ENCODE data around the gene KIAA0825.

KIAA0825 gene

DNA sequence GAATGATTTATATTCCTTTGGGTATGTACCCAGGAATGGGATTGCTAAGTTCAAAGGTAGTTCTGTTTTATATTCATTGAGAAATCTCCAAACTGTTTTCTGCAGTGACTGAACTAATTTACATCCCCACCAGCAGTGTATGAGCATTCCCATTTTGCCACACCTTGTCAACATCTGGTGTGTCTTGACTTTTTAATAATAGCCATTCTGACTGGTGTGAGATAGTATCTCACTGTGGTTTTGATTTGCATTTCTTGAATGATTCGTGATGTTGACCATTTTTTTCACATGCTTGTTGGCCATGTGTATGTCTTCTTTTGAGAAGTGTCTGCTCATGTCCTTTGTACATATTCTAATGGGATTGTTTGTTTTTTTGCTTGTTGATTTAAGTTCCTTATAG is 421.5 kb downstream of the KIAA0825 start:
- no peak overlapping the region for H3K4me3 ChIP-seq (ENCODE audit: low read depth, low read length)
- H3K9me3 ChIP-seq (ENCODE audit: control insufficient read depth, low read length), result no peaks in the 10 kb centered on the region
- TF ChIP-seq, protein P1, sequence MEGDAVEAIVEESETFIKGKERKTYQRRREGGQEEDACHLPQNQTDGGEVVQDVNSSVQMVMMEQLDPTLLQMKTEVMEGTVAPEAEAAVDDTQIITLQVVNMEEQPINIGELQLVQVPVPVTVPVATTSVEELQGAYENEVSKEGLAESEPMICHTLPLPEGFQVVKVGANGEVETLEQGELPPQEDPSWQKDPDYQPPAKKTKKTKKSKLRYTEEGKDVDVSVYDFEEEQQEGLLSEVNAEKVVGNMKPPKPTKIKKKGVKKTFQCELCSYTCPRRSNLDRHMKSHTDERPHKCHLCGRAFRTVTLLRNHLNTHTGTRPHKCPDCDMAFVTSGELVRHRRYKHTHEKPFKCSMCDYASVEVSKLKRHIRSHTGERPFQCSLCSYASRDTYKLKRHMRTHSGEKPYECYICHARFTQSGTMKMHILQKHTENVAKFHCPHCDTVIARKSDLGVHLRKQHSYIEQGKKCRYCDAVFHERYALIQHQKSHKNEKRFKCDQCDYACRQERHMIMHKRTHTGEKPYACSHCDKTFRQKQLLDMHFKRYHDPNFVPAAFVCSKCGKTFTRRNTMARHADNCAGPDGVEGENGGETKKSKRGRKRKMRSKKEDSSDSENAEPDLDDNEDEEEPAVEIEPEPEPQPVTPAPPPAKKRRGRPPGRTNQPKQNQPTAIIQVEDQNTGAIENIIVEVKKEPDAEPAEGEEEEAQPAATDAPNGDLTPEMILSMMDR (IDR thresholded peaks at IDR 0.05), result no peak
- H3K9ac ChIP-seq, result no peak overlapping the region
- no peaks in the 10 kb centered on the region for H3K27me3 ChIP-seq (ENCODE audit: control insufficient read depth, insufficient read depth, low read length)
- H3K4me2 ChIP-seq (ENCODE audit: low read length), result no peak overlapping the region
- no peaks in the 10 kb centered on the region for H3K79me2 ChIP-seq
- no peak overlapping the region for H3K27ac ChIP-seq
- H3K36me3 ChIP-seq (ENCODE audit: control insufficient read depth, insufficient read depth, low read length), result no peaks in the 10 kb centered on the region
- no peak overlapping the region for H2AFZ ChIP-seq
- no peaks in the 10 kb centered on the region for H3K4me1 ChIP-seq

DNA sequence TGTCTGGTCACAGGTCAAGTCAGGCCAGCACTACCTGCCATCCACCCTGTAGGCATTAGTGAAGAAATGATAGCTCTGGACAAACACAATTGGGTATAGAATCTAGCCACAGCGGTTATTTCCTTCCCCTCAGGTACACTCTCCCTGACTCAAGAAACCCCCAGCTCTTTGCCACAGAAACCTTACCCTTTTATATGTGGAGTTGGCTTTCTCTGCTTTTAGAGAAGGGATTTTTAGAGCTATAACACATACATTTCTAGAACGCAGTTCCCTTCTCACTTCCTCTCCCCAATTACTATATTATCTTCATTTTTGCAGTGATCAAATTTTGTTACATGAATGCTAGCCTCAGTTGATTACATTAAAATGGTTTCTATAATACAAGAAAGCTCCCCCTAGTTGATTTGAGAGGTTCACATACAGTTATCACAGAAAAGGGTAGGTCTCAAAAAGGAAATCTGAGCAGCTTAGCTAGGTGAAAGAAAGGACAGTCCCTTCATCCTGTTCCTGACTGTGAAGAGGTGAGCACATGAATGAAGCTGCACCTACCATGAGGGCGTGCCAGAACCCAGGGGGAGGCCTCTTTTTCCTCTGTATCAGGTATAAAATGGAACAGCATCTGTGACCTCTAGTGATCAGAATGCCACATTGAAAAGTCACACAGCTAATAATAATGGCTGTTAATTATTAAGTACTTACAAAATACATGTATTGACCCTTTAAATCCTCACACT is 425.6 kb downstream of the KIAA0825 start:
- H2AFZ ChIP-seq, result no peak overlapping the region
- no peaks in the 10 kb centered on the region for H3K4me1 ChIP-seq
- no peak overlapping the region for H3K9ac ChIP-seq
- H3K36me3 ChIP-seq (ENCODE audit: control insufficient read depth, insufficient read depth, low read length), result no peaks in the 10 kb centered on the region
- TF ChIP-seq, protein P1 (IDR thresholded peaks at IDR 0.05), result no peak
- H3K79me2 ChIP-seq, result no peaks in the 10 kb centered on the region
- no peaks in the 10 kb centered on the region for H3K27me3 ChIP-seq (ENCODE audit: control insufficient read depth, insufficient read depth, low read length)
- no peak overlapping the region for H3K27ac ChIP-seq
- no peak overlapping the region for H3K4me2 ChIP-seq (ENCODE audit: low read length)
- H3K4me3 ChIP-seq (ENCODE audit: low read depth, low read length), result no peak overlapping the region
- no peaks in the 10 kb centered on the region for H3K9me3 ChIP-seq (ENCODE audit: control insufficient read depth, low read length)

DNA sequence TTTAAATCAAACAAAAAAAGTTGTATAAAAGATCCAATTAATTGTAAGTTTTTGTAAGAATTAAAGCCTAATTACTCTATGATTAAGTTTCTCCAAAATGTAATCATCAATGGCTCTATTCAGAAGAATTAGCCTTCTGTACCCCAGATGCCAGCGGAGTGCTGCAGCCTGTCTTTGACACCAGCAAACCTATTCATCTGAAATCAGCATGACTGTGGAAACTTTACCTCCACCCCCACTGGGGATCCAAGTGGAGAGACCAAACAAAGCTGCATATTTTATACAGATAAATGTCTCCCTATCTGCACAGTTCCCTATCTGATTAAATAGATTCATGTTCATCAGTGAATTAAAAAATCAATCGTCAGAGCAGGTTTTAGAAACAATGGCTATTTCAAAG is 426.8 kb downstream of the KIAA0825 start:
- TF ChIP-seq, protein P1 (IDR thresholded peaks at IDR 0.05), result no peak

DNA sequence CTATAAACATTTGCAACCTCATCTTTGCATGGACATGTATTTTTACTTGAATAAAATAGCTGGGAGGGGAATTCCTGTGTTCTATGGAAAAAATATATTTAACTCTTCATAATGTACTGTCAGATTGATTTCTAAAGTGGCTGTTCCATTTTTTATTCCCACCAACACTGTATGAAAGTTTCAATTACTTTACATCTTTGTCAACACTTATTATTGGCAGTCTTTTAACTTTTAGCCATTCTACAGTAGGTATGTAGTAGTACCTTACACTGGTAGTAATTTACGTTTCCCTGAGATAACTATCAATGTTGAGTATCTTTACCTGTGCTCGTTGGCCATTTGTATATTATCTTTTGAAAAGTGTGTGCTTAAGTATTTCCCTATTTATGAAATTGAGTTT is 429.7 kb downstream of the KIAA0825 start:
- TF ChIP-seq, protein P1 (IDR thresholded peaks at IDR 0.05), result no peak
- Histone ChIP-seq H3K27me3 (ENCODE audit: control insufficient read depth, insufficient read depth, low read length) (no peaks in the 10 kb centered on the region), H3K4me3 (ENCODE audit: low read depth, low read length) (no peak overlapping the region)

More for the DNA sequence above, 426.8 kb downstream of the KIAA0825 start:
- Histone ChIP-seq H3K9me3 (ENCODE audit: control insufficient read depth, low read length) (no peaks in the 10 kb centered on the region), H3K79me2 (no peaks in the 10 kb centered on the region), H3K4me2 (ENCODE audit: low read length) (no peak overlapping the region), H2AFZ (no peak overlapping the region), H3K27ac (no peak overlapping the region), H3K36me3 (ENCODE audit: control insufficient read depth, insufficient read depth, low read length) (no peaks in the 10 kb centered on the region), H3K27me3 (ENCODE audit: control insufficient read depth, insufficient read depth, low read length) (no peaks in the 10 kb centered on the region), H3K4me1 (no peaks in the 10 kb centered on the region), H3K9ac (no peak overlapping the region), H3K4me3 (ENCODE audit: low read depth, low read length) (no peak overlapping the region)

DNA sequence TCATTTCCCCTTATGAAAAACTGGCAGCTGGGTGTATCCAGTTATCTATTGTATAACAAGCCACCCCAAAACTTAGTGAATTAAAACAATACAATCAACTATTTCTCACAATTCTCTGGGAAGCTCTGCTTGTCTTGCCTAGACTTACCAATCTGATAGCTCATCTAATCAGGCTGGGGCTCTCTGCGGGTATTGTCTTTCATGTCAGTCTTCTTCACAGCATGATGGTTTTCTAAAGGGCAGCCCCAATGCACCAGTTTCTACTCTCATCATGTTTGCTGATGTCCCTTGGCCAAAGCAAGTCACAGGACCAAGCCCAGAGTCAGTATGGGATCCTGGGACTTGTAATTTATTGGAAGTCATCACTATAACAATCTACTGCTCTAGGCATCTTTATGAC is 433.5 kb downstream of the KIAA0825 start:
- no peak overlapping the region for H3K9ac ChIP-seq
- no peaks in the 10 kb centered on the region for H3K27me3 ChIP-seq (ENCODE audit: control insufficient read depth, insufficient read depth, low read length)
- no peaks in the 10 kb centered on the region for H3K4me1 ChIP-seq
- H3K9me3 ChIP-seq (ENCODE audit: control insufficient read depth, low read length), result no peaks in the 10 kb centered on the region
- no peak overlapping the region for H3K27ac ChIP-seq
- TF ChIP-seq, protein P1 (IDR thresholded peaks at IDR 0.05), result no peak
- no peak overlapping the region for H2AFZ ChIP-seq
- no peak overlapping the region for H3K4me2 ChIP-seq (ENCODE audit: low read length)
- H3K4me3 ChIP-seq (ENCODE audit: low read depth, low read length), result no peak overlapping the region
- no peaks in the 10 kb centered on the region for H3K79me2 ChIP-seq
- H3K36me3 ChIP-seq (ENCODE audit: control insufficient read depth, insufficient read depth, low read length), result no peaks in the 10 kb centered on the region

More for the DNA sequence above, 429.7 kb downstream of the KIAA0825 start:
- no peaks in the 10 kb centered on the region for H3K36me3 ChIP-seq (ENCODE audit: control insufficient read depth, insufficient read depth, low read length)
- no peak overlapping the region for H3K27ac ChIP-seq
- no peaks in the 10 kb centered on the region for H3K79me2 ChIP-seq
- no peak overlapping the region for H3K9ac ChIP-seq
- no peaks in the 10 kb centered on the region for H3K4me1 ChIP-seq
- no peak overlapping the region for H3K4me2 ChIP-seq (ENCODE audit: low read length)
- H2AFZ ChIP-seq, result no peak overlapping the region
- H3K9me3 ChIP-seq (ENCODE audit: control insufficient read depth, low read length), result no peaks in the 10 kb centered on the region
